D721Med (cell line): ENCODE results near the gene RNF32.

Source experiments
- DNase-seq: peaks from one replicate; pipeline ENCODE4 v3.0.0; 2011; ENCODE audit warnings: low spot score; ENCODE audit not compliant: insufficient read length
- FAIRE-seq: peaks from 2 replicates; lab custom pipeline; 2011; peaks lifted over from hg19 to GRCh38; lab: Jason Lieb, UNC
- TF ChIP-seq, protein P1 (sequence below): IDR thresholded peaks from 2 replicates; pipeline ENCODE4 v1.5.1; 2012; ENCODE audit warnings: mild to moderate bottlenecking, control low read depth; ENCODE audit not compliant: insufficient read depth; ENCODE audit errors: missing control alignments

RNF32 gene

GRCh38 chr7:156722043-156722826 is 81.7 kb downstream of the RNF32 start:
- DNase-seq (no peak), FAIRE-seq (no peak)
- TF ChIP-seq, protein P1, sequence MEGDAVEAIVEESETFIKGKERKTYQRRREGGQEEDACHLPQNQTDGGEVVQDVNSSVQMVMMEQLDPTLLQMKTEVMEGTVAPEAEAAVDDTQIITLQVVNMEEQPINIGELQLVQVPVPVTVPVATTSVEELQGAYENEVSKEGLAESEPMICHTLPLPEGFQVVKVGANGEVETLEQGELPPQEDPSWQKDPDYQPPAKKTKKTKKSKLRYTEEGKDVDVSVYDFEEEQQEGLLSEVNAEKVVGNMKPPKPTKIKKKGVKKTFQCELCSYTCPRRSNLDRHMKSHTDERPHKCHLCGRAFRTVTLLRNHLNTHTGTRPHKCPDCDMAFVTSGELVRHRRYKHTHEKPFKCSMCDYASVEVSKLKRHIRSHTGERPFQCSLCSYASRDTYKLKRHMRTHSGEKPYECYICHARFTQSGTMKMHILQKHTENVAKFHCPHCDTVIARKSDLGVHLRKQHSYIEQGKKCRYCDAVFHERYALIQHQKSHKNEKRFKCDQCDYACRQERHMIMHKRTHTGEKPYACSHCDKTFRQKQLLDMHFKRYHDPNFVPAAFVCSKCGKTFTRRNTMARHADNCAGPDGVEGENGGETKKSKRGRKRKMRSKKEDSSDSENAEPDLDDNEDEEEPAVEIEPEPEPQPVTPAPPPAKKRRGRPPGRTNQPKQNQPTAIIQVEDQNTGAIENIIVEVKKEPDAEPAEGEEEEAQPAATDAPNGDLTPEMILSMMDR = no peak

- FAIRE-seq (no peak), DNase-seq (no peak)
- TF ChIP-seq, protein P1 = no peak
Measured at GRCh38 chr7:156725073-156725472, 84.5 kb downstream of the RNF32 start.

DNA sequence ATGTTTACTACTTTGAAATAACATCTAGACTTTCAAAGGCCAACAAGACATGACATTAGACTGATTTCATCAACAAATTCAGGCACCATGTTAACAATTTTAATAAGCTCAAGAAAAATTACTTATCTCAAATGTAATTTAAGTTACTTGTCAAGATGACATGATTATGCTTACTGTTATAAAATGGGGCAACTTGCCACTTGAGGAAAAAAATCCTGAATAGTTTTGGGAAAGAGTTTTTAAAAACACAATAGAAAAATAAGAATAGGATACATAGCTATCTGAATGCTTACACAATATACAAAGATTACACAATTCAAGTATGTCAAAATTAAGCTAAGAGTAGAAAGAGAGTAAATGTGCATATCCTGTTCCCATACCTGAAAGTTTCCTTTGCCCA is 85.4 kb downstream of the RNF32 start:
- TF ChIP-seq, protein P1 = no peak
- no peak for FAIRE-seq
- DNase-seq = no peak
